Transverse colon (tissue), 4 donors: ENCODE results near the gene FCSK. TPM values are rescaled to one million over a fixed set of nuclear protein-coding genes. Genes with fewer than 3 reads are reported as not detected.
"Not testable (repeated sequence)": the region's sequence is repeated elsewhere in the genome, so short reads cannot be mapped to it uniquely, and the experiment has no call there.

Experiments
- DNase-seq: peaks from one replicate; pipeline ENCODE4 v3.0.0-alpha.2; 2019
- H3K27ac ChIP-seq, 4 donors: fragments of 200-600 bp; sonication (generic); 2 replicates each; pipeline ENCODE4 v1.5.1; 2016 to 2018; ENCODE audit warnings: inconsistent platforms in 4 of 4
- H3K27me3 ChIP-seq: fragments of 200-600 bp; sonication (generic); 2 replicates; pipeline ENCODE4 v1.5.1; 2017; ENCODE audit warnings: inconsistent platforms
- H3K36me3 ChIP-seq, 4 donors: fragments of 200-600 bp; sonication (generic); 2 replicates each; pipeline ENCODE4 v1.5.1; 2017 to 2019; ENCODE audit warnings: inconsistent platforms in 4 of 4
- H3K4me1 ChIP-seq, 4 donors: fragments of 200-600 bp; sonication (generic); 2 replicates each; pipeline ENCODE4 v1.5.1; 2017 to 2020; ENCODE audit warnings: inconsistent platforms in 4 of 4
- H3K4me3 ChIP-seq, 4 donors: fragments of 200-600 bp; sonication (generic); 1 replicate in 1 of 4; 2 replicates in 3 of 4; pipeline versions ENCODE4 v1.5.1 to v1.6.1; 2017 to 2019; ENCODE audit warnings: inconsistent platforms in 4 of 4
- H3K9me3 ChIP-seq, 2 donors: fragments of 200-600 bp; sonication (generic); 2 replicates each; pipeline ENCODE4 v1.5.1; 2017 to 2019; ENCODE audit warnings: inconsistent platforms in 2 of 2
- EP300 ChIP-seq: sonication (generic); formaldehyde crosslinking; IDR thresholded peaks from one replicate; pipeline ENCODE4 v1.6.1; 2017; ENCODE audit warnings: antibody characterized with exemption, low read depth
- POLR2A ChIP-seq: fragments of 450-650 bp; IDR thresholded peaks from one replicate; pipeline ENCODE4 v1.6.1; 2016; ENCODE audit warnings: antibody characterized with exemption, mild to moderate bottlenecking, moderate library complexity
- POLR2AphosphoS5 ChIP-seq, 3 donors: sonication (generic); formaldehyde crosslinking; IDR thresholded peaks; one replicate each; pipeline ENCODE4 v1.6.1; 2016; ENCODE audit warnings: antibody characterized with exemption in 3 of 3
- WGBS, 2 donors: methylation state at CpG; one replicate each; pipeline ENCODE4 v1.1.5; 2018; ENCODE audit warnings: low coverage in 1 of 2; 5-methylcytosine and 5-hydroxymethylcytosine counted together
- in situ Hi-C, 4 donors: fragments of 200-750 bp; cut with MboI; loops; one replicate each; pipeline versions ENCODE4 v1.15.0 to v1.15.1; 2017; ENCODE audit warnings: low sequenced_read_pairs in 3 of 4, low pct_ligation_motif_present in 1 of 4, low pct_unique_long_range_greater_than_20kb in 1 of 4
- intact Hi-C: fragments of 100-400 bp; cut with DNase I; formaldehyde crosslinking; loops from one replicate; pipeline ENCODE4 v1.15.1; 2023; ENCODE audit warnings: low total_unique reads
- total RNA-seq, 4 donors: library from RNA; depleted of rRNA; stranded (reverse); fragments of >200 nt; gene quantifications; one replicate each; pipeline ENCODE4 v1.1.0, GENCODE V29; 2016
- TF ChIP-seq, protein P1 (sequence below), 5 experiments: fragments of 200-600 bp in 3 of 5; fragments of 450-650 bp in 2 of 5; sonication (generic) in 3 of 5; IDR thresholded peaks; 1 replicate in 2 of 5; 2 replicates in 3 of 5; pipeline ENCODE4 v1.5.1; 2016 to 2017; ENCODE audit warnings: antibody characterized with exemption in 5 of 5, inconsistent platforms in 3 of 5, mild to moderate bottlenecking in 2 of 5, moderate library complexity in 1 of 5

Gene FCSK
- total RNA-seq, result 10 to 100 TPM; 38.5 to 62.7 (median 43.1) TPM

DNA sequence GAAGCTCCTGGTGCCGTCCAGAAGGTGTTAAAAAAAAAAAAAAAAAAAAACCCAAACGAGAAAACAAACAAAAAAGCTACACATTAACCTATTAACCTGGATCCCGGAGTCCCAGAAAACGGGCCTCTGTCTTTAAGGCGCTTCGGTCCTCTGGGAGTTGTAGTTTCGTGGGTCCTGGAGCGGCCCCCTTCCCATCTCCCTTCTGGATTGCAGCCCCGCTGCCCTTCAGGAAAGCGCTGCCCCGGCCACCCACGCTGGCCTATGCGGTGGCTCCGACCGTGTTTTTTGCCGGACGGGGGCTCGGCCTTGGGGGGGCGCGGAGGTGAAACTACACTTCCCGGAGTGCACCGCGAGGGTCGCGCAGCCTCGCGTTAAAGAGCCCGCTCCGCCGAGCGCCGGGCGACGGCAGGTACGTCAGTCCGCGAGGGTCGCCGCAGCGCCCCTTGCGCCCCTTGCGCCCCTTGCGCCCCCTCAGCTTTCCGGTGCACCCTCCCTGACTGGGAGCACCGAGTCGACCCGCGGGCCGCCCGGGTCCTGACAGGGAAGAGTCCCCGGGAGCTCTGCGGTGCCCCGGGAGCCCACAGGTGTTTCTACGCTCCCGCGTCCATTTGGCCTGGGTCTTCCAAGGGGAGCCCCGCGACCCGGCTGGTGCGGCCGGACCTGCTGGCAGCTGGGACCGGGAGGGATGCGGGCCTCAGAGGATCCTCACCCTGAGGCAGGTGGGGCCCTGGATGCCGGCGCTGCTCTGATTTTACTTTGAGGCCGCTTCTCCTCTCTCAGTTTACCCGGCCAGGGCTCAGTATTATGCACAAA lies at the start of gene FCSK:
Gene FCSK, plus strand, starts transcription at position 374 of the 813 bp plus-strand sequence. CDS start 8,596 bp downstream, outside the sequence.
- H3K27ac ChIP-seq, result peak within 1 kb of the TSS; percentile 90 to 94 (median 92)
- peak; percentile 66 for DNase-seq
- intact Hi-C loops (loop anchor here (5.0 kb wide), 1 partner anchor 72 kb away; no protein-coding TSS in a partner anchor), in situ Hi-C loops (loop anchor here in 2 of 4 donors (10.0 to 25.0 kb wide), 2 partner anchors 50 to 92 kb away; no protein-coding TSS in a partner anchor)
- H3K27me3 ChIP-seq, result no peaks in the 10 kb centered on the region
- 0 to 2% methylated on average over 8 to 55 of the region's 67 CpGs for WGBS, 2 donors
- peak within 1 kb of the TSS; percentile 90 to 98 (median 93) for H3K4me3 ChIP-seq
- TF ChIP-seq POLR2AphosphoS5 (IDR thresholded peaks at IDR 0.05) (peak in 2 of 3 donors; percentile 46 to 62), EP300 (no peak), POLR2A (peak; percentile 34)
- TF ChIP-seq, protein P1, sequence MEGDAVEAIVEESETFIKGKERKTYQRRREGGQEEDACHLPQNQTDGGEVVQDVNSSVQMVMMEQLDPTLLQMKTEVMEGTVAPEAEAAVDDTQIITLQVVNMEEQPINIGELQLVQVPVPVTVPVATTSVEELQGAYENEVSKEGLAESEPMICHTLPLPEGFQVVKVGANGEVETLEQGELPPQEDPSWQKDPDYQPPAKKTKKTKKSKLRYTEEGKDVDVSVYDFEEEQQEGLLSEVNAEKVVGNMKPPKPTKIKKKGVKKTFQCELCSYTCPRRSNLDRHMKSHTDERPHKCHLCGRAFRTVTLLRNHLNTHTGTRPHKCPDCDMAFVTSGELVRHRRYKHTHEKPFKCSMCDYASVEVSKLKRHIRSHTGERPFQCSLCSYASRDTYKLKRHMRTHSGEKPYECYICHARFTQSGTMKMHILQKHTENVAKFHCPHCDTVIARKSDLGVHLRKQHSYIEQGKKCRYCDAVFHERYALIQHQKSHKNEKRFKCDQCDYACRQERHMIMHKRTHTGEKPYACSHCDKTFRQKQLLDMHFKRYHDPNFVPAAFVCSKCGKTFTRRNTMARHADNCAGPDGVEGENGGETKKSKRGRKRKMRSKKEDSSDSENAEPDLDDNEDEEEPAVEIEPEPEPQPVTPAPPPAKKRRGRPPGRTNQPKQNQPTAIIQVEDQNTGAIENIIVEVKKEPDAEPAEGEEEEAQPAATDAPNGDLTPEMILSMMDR (IDR thresholded peaks at IDR 0.05), result peak in 2 of 5 experiments; percentile 4 to 16
- peaks cover 0 to 21% (median 9%) of the 10 kb centered on the region in 4 donors for H3K4me1 ChIP-seq
- H3K36me3 ChIP-seq, result no peaks in the 10 kb centered on the region
- H3K9me3 ChIP-seq, result no peaks in the 10 kb centered on the region

DNA sequence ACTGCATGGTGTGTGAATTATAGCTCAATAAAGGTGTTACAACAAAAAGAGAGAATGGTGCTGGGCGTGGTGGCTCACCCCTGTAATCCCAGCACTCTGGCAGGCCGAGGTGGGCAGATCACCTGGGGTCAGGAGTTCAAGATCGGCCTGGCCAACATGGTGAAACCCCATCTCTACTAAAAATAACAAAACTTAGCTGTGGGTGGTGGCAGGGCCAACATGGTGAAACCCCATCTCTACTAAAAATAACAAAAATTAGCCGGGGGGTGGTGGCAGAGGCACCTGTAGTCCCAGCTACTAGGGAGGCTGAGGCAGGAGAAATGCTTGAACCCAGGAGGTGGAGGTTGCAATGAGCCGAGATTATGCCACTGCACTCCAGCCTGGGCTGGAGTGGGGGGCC lies 48.3 kb upstream of the FCSK start:
- WGBS, 2 donors, result 74 to 90% methylated on average over 2 to 5 of the region's 5 CpGs
- H3K27ac ChIP-seq, H3K4me3 ChIP-seq, H3K27me3 ChIP-seq, DNase-seq, H3K4me1 ChIP-seq, H3K36me3 ChIP-seq, intact Hi-C loops, H3K9me3 ChIP-seq: not testable (repeated sequence)
- in situ Hi-C loops, result loop anchor here in 2 of 4 donors (10.0 kb wide), 2 partner anchors 49 to 59 kb away; partner anchors contain the start of gene FCSK (in 1 of the 2)

DNA sequence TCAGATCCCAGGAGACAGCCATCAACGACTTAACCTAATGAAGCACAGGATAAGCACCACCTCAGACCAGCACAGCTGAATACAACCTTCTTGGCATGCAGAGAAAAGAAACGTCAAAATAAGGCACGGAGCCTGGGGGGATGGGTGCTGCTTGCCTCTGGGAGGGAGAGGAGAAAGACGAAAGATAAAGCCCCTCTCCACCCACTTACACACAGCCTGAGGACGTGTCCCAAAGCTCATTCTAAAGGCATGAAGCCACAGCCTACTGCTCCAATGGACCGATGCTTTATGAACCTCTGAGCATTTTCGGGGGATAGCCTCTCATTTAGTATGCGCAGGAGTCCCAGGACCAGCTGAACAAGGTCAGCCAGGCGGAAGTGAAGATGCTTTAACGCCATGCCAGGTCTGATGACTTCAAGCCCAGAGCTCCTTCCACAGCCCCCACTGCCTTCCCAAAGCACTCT lies 46.6 kb upstream of the FCSK start:
- TF ChIP-seq POLR2A (no peak), POLR2AphosphoS5 (IDR thresholded peaks at IDR 0.05) (no peak), EP300 (no peak)
- TF ChIP-seq, protein P1 (IDR thresholded peaks at IDR 0.05), result no peak
- H3K4me3 ChIP-seq, result no peak overlapping the region
- no peak overlapping the region for H3K27ac ChIP-seq
- intact Hi-C loops, result no loop called here
- H3K27me3 ChIP-seq, result no peaks in the 10 kb centered on the region
- H3K9me3 ChIP-seq, result no peaks in the 10 kb centered on the region
- no peak for DNase-seq
- WGBS, 2 donors, result 77 to 80% methylated on average over 7 to 10 of the region's 10 CpGs
- H3K4me1 ChIP-seq, result peaks cover 0 to 8% (median 5%) of the 10 kb centered on the region in 4 donors
- in situ Hi-C loops, result loop anchor here in 2 of 4 donors (10.0 kb wide), 2 partner anchors 47 to 57 kb away; partner anchors contain the start of gene FCSK (in 1 of the 2)
- no peaks in the 10 kb centered on the region for H3K36me3 ChIP-seq

DNA sequence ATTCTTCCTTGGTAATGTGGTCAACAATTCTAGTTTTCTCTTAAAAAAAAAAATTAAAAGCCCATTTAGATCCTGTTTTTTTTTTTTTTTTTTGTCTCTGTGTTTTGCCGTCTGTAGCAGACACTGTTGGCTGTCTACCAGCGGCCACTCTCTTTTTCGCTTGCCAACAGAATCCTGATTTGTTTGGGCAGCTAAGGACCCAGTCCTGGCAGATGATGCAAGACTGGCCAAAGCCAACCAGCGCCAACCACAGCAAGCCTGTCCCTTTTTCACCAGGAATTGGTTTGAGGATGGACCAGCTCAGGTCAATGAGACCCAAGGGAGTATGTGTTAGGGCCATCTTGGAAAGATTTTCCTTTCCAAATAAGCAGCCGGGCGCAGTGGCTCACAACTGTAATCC lies 43.7 kb upstream of the FCSK start:
- no peak for DNase-seq
- Histone ChIP-seq H3K27me3 (no peaks in the 10 kb centered on the region), H3K27ac (no peak overlapping the region), H3K4me1 (peaks cover 0 to 4% (median 0%) of the 10 kb centered on the region in 4 donors), H3K4me3 (no peak overlapping the region), H3K36me3 (no peaks in the 10 kb centered on the region), H3K9me3 (no peaks in the 10 kb centered on the region)
- TF ChIP-seq POLR2AphosphoS5 (IDR thresholded peaks at IDR 0.05) (no peak), POLR2A (no peak), EP300 (no peak)
- TF ChIP-seq, protein P1 (IDR thresholded peaks at IDR 0.05), result no peak
- in situ Hi-C loops, result no loop called here
- 91% methylated on average over 6 of the region's 6 CpGs; no CpG with 5 or more reads in 1 of the 2 donors for WGBS, 2 donors
- intact Hi-C loops, result no loop called here
